ENCODE data around the gene ST3GAL5.

ST3GAL5 gene

GRCh38 chr2:85806358-85807118 is 82.3 kb downstream of the ST3GAL5 start:
- DNase-seq (ENCODE audit: low read depth in 2 of 2): no peak

GRCh38 chr2:85804583-85804982 is 84.2 kb downstream of the ST3GAL5 start:
- DNase-seq (ENCODE audit: low read depth in 2 of 2): no peak

GRCh38 chr2:85803704-85804425 is 84.9 kb downstream of the ST3GAL5 start:
- no peak for DNase-seq (ENCODE audit: low read depth in 2 of 2)

- DNase-seq (ENCODE audit: low read depth in 2 of 2): no peak
Observed at GRCh38 chr2:85802354-85803103, 86.3 kb downstream of the ST3GAL5 start.

- DNase-seq (ENCODE audit: low read depth in 2 of 2): no peak
Observed at GRCh38 chr2:85801871-85802270, 86.9 kb downstream of the ST3GAL5 start.

- DNase-seq (ENCODE audit: low read depth in 2 of 2): no peak
Observed at GRCh38 chr2:85800586-85800985, 88.2 kb downstream of the ST3GAL5 start.

- no peak for DNase-seq (ENCODE audit: low read depth in 2 of 2)
Observed at GRCh38 chr2:85799215-85799956, 89.4 kb downstream of the ST3GAL5 start.

- no peak for DNase-seq (ENCODE audit: low read depth in 2 of 2)
Observed at GRCh38 chr2:85797921-85798320, 90.9 kb downstream of the ST3GAL5 start.

- no peak for DNase-seq (ENCODE audit: low read depth in 2 of 2)
Observed at GRCh38 chr2:85797263-85797660, 91.5 kb downstream of the ST3GAL5 start.

- no peak for DNase-seq (ENCODE audit: low read depth in 2 of 2)
Observed at GRCh38 chr2:85796341-85797262, 92.2 kb downstream of the ST3GAL5 start.

GRCh38 chr2:85796046-85796340 is 92.8 kb downstream of the ST3GAL5 start:
- no peak for DNase-seq (ENCODE audit: low read depth in 2 of 2)

GRCh38 chr2:85795331-85796045 is 93.3 kb downstream of the ST3GAL5 start:
- DNase-seq (ENCODE audit: low read depth in 2 of 2): no peak

GRCh38 chr2:85794491-85795121 is 94.2 kb downstream of the ST3GAL5 start:
- DNase-seq (ENCODE audit: low read depth in 2 of 2): no peak

GRCh38 chr2:85794038-85794441 is 94.8 kb downstream of the ST3GAL5 start:
- no peak for DNase-seq (ENCODE audit: low read depth in 2 of 2)

GRCh38 chr2:85793584-85793983 is 95.2 kb downstream of the ST3GAL5 start:
- DNase-seq (ENCODE audit: low read depth in 2 of 2): no peak

- DNase-seq (ENCODE audit: low read depth in 2 of 2): no peak
Observed at GRCh38 chr2:85792783-85793441, 95.9 kb downstream of the ST3GAL5 start.

GRCh38 chr2:85791704-85792565 is 96.9 kb downstream of the ST3GAL5 start:
- DNase-seq (ENCODE audit: low read depth in 2 of 2): no peak

- DNase-seq (ENCODE audit: low read depth in 2 of 2): no peak
Observed at GRCh38 chr2:85790499-85791188, 98.1 kb downstream of the ST3GAL5 start.
